HG03280 (cell line): ENCODE results near the gene MYO15A.

Experiments used
- ATAC-seq: cut with Tn5 transposase; IDR thresholded peaks from one replicate; pipeline ENCODE4 v1.9.1; 2021; ENCODE audit warnings: mild to moderate bottlenecking, moderate library complexity; ENCODE audit not compliant: unreplicated experiment

MYO15A gene

GRCh38 chr17:18157354-18157985 lies 48.9 kb downstream of the MYO15A start:
- no peak for ATAC-seq

GRCh38 chr17:18158022-18158600 lies 49.6 kb downstream of the MYO15A start:
- ATAC-seq: peak; percentile 60

GRCh38 chr17:18159551-18160120 lies 51.1 kb downstream of the MYO15A start:
- ATAC-seq: no peak

GRCh38 chr17:18160128-18160856 lies 51.7 kb downstream of the MYO15A start:
- no peak for ATAC-seq

GRCh38 chr17:18161207-18162145 lies 52.9 kb downstream of the MYO15A start:
- ATAC-seq: peak; percentile 51

- no peak for ATAC-seq
These were observed 55.0 kb downstream of the MYO15A start for GRCh38 chr17:18163547-18163946.

GRCh38 chr17:18166894-18167293 lies 58.3 kb downstream of the MYO15A start:
- no peak for ATAC-seq

GRCh38 chr17:18167421-18167820 lies 58.9 kb downstream of the MYO15A start:
- no peak for ATAC-seq

GRCh38 chr17:18172531-18173278 lies 64.1 kb downstream of the MYO15A start:
- ATAC-seq: no peak

- no peak for ATAC-seq
These were observed 65.2 kb downstream of the MYO15A start for GRCh38 chr17:18173740-18174139.

- no peak for ATAC-seq
These were observed 67.6 kb downstream of the MYO15A start for GRCh38 chr17:18176176-18176575.

- ATAC-seq: no peak
These were observed 68.6 kb downstream of the MYO15A start for GRCh38 chr17:18177133-18177532.

GRCh38 chr17:18177722-18178121 lies 69.2 kb downstream of the MYO15A start:
- ATAC-seq: no peak

GRCh38 chr17:18179196-18179595 lies 70.6 kb downstream of the MYO15A start:
- no peak for ATAC-seq

GRCh38 chr17:18179804-18180203 lies 71.2 kb downstream of the MYO15A start:
- ATAC-seq: no peak

GRCh38 chr17:18181358-18181757 lies 72.8 kb downstream of the MYO15A start:
- ATAC-seq: no peak

GRCh38 chr17:18182110-18182977 lies 73.8 kb downstream of the MYO15A start:
- ATAC-seq: no peak

- ATAC-seq: peak; percentile 26
These were observed 74.4 kb downstream of the MYO15A start for GRCh38 chr17:18182978-18183333.
